Stimulated activated CD8-positive, alpha-beta memory T cell treated with anti-CD3 and anti-CD28 coated beads, Interleukin-7, amount 100 ng/mL, for 1 hour (primary cell): ENCODE data around the gene GALP.
"Not testable (repeated sequence)": the region's sequence is repeated elsewhere in the genome, so short reads cannot be mapped to it uniquely, and the experiment has no call there.

ENCODE experiments used
- DNase-seq, 2 donors: peaks; one replicate each; pipeline ENCODE4 v3.0.0-alpha.2; 2020; ENCODE audit warnings: low read depth in 2 of 2

Gene GALP

GRCh38 chr19:56175861-56176307, at the start of gene GALP:
Gene GALP, plus strand, starts transcription at chr19:56176008. Its CDS starts 1,101 bp downstream, at chr19:56177109.
- not testable (repeated sequence) for DNase-seq

GRCh38 chr19:56126983-56127780, 48.6 kb upstream of the GALP start:
- DNase-seq, result no peak

GRCh38 chr19:56130006-56130405, 45.8 kb upstream of the GALP start:
- DNase-seq, result no peak

GRCh38 chr19:56131651-56132050, 44.2 kb upstream of the GALP start:
- DNase-seq, result no peak

- DNase-seq, result no peak
Measured at GRCh38 chr19:56132316-56132822, 43.4 kb upstream of the GALP start.

GRCh38 chr19:56133858-56134653, 41.8 kb upstream of the GALP start:
- no peak for DNase-seq

- no peak for DNase-seq
Measured at GRCh38 chr19:56134654-56134921, 41.2 kb upstream of the GALP start.

GRCh38 chr19:56136362-56136761, 39.4 kb upstream of the GALP start:
- no peak for DNase-seq

- no peak for DNase-seq
Measured at GRCh38 chr19:56137405-56137804, 38.4 kb upstream of the GALP start.

GRCh38 chr19:56138069-56138468, 37.7 kb upstream of the GALP start:
- no peak for DNase-seq

GRCh38 chr19:56139847-56140582, 35.8 kb upstream of the GALP start:
- DNase-seq, result no peak

- DNase-seq, result peak; percentile 95 to 97
Measured at GRCh38 chr19:56140583-56141416, 35.0 kb upstream of the GALP start, which contains the start of gene ZNF444. Gene ZNF444, plus strand, starts transcription at chr19:56141287. Its CDS starts 5,625 bp downstream, at chr19:56146912.

- DNase-seq, result no peak
Measured at GRCh38 chr19:56141417-56141993, 34.3 kb upstream of the GALP start.

GRCh38 chr19:56142087-56142787, 33.6 kb upstream of the GALP start:
- DNase-seq, result no peak

GRCh38 chr19:56142897-56143434, 32.8 kb upstream of the GALP start:
- DNase-seq, result no peak

GRCh38 chr19:56144376-56144775, 31.4 kb upstream of the GALP start:
- no peak for DNase-seq

GRCh38 chr19:56144831-56145230, 31.0 kb upstream of the GALP start:
- no peak for DNase-seq

- no peak for DNase-seq
Measured at GRCh38 chr19:56145698-56146097, 30.1 kb upstream of the GALP start.

- DNase-seq, result no peak
Measured at GRCh38 chr19:56146904-56147303, 28.9 kb upstream of the GALP start.

GRCh38 chr19:56147307-56147706, 28.5 kb upstream of the GALP start:
- DNase-seq, result no peak
